Umbilical cord (tissue), 2 donors: ENCODE data around the gene MAP2. TPM values are rescaled to one million over a fixed set of nuclear protein-coding genes. Genes with fewer than 3 reads are reported as not detected.

Experiments used
- DNase-seq: peaks from one replicate; pipeline ENCODE4 v3.0.0-alpha.2; 2015; ENCODE audit warnings: low spot score
- total RNA-seq: library from RNA; depleted of rRNA; stranded (reverse); fragments of >200 nt; gene quantifications from one replicate; pipeline ENCODE4 v1.2.3, GENCODE V29; 2014; ENCODE audit warnings: low replicate concordance; ENCODE audit not compliant: insufficient read depth

MAP2 gene
- total RNA-seq, 1 donor from 2014 or later, result 14.4 TPM

GRCh38 chr2:209424199-209424701 lies 403 bp downstream of the MAP2 start:
- DNase-seq, result peak; percentile 2

- no peak for DNase-seq
Measured at GRCh38 chr2:209424781-209425470, 1.1 kb downstream of the MAP2 start.

- peak; percentile 22 for DNase-seq
Measured at GRCh38 chr2:209425471-209426071, 1.7 kb downstream of the MAP2 start.

GRCh38 chr2:209426432-209426831 lies 2.6 kb downstream of the MAP2 start:
- DNase-seq, result no peak

- DNase-seq, result no peak
Measured at GRCh38 chr2:209431701-209432100, 7.9 kb downstream of the MAP2 start.

- peak; percentile 6 for DNase-seq
Measured at GRCh38 chr2:209441541-209441940, 17.7 kb downstream of the MAP2 start.

GRCh38 chr2:209442939-209443338 lies 19.1 kb downstream of the MAP2 start:
- DNase-seq, result no peak

- DNase-seq, result no peak
Measured at GRCh38 chr2:209445485-209445884, 21.6 kb downstream of the MAP2 start.

GRCh38 chr2:209451209-209451834 lies 27.5 kb downstream of the MAP2 start:
- DNase-seq, result no peak

- no peak for DNase-seq
Measured at GRCh38 chr2:209456489-209456888, 32.6 kb downstream of the MAP2 start.

GRCh38 chr2:209458008-209458979 lies 34.4 kb downstream of the MAP2 start:
- no peak for DNase-seq

GRCh38 chr2:209459359-209459758 lies 35.5 kb downstream of the MAP2 start:
- DNase-seq, result no peak

- DNase-seq, result no peak
Measured at GRCh38 chr2:209460151-209460761, 36.4 kb downstream of the MAP2 start.

- no peak for DNase-seq
Measured at GRCh38 chr2:209463226-209463625, 39.4 kb downstream of the MAP2 start.

- DNase-seq, result no peak
Measured at GRCh38 chr2:209463835-209464234, 40.0 kb downstream of the MAP2 start.

GRCh38 chr2:209468846-209469245 lies 45.0 kb downstream of the MAP2 start:
- no peak for DNase-seq

- no peak for DNase-seq
Measured at GRCh38 chr2:209469481-209469880, 45.6 kb downstream of the MAP2 start.

GRCh38 chr2:209470466-209470865 lies 46.6 kb downstream of the MAP2 start:
- no peak for DNase-seq

GRCh38 chr2:209471037-209471436 lies 47.2 kb downstream of the MAP2 start:
- no peak for DNase-seq

GRCh38 chr2:209472112-209472832 lies 48.4 kb downstream of the MAP2 start:
- DNase-seq, result no peak

- DNase-seq, result no peak
Measured at GRCh38 chr2:209472871-209473270, 49.0 kb downstream of the MAP2 start.
